OCI-LY3 (cell line): ENCODE data around the gene HTRA1.

ENCODE experiments used
- H2AFZ ChIP-seq: fragments of 200-600, 300-600 bp; shearing (Covaris generic); 2 replicates; pipeline ENCODE4 v1.6.0; 2014; ENCODE audit warnings: antibody characterized with exemption, low read depth, low read length
- H3K27ac ChIP-seq: fragments of 200-600, 300-600 bp; sonication (generic); 2 replicates; pipeline ENCODE4 v1.5.1; 2014; ENCODE audit warnings: mild to moderate bottlenecking, low read length, moderate library complexity, mixed read lengths
- H3K27me3 ChIP-seq: fragments of 200-600, 300-600 bp; sonication (generic); 2 replicates; pipeline ENCODE4 v1.6.1; 2014; ENCODE audit warnings: low read depth, low read length, mixed read lengths
- H3K36me3 ChIP-seq: fragments of 200-600, 300-600 bp; sonication (generic); replicated peaks from 2 replicates; pipeline ENCODE3; 2014; ENCODE audit warnings: low read depth, low read length, mixed read lengths
- H3K4me1 ChIP-seq: fragments of 300-600, 200-600 bp; sonication (generic); 2 replicates; pipeline ENCODE4 v1.6.1; 2014; ENCODE audit warnings: low read length, mixed read lengths
- H3K4me2 ChIP-seq: fragments of 200-600, 300-600 bp; sonication (generic); 2 replicates; pipeline ENCODE4 v1.6.1; 2014; ENCODE audit warnings: low read length, mixed read lengths
- H3K4me3 ChIP-seq: fragments of 300-600, 200-600 bp; sonication (generic); 2 replicates; pipeline ENCODE4 v1.5.1; 2014; ENCODE audit warnings: antibody characterized with exemption, mild to moderate bottlenecking, low read length, moderate library complexity
- H3K79me2 ChIP-seq: fragments of 300-600, 200-600 bp; shearing (Covaris generic); 2 replicates; pipeline ENCODE4 v1.6.1; 2014; ENCODE audit warnings: mild to moderate bottlenecking, low read length, mixed read lengths
- H3K9ac ChIP-seq: fragments of 300-600, 200-600 bp; shearing (Covaris generic); 2 replicates; pipeline ENCODE4 v1.6.0; 2014; ENCODE audit warnings: mild to moderate bottlenecking, low read length, moderate library complexity
- H3K9me3 ChIP-seq: fragments of 200-600, 300-600 bp; shearing (Covaris generic); 2 replicates; pipeline ENCODE4 v1.6.1; 2014; ENCODE audit warnings: low read length, mixed read lengths; ENCODE audit not compliant: insufficient read depth
- H4K20me1 ChIP-seq: fragments of 200-600, 300-600 bp; sonication (generic); 2 replicates; pipeline ENCODE4 v1.6.1; 2016; ENCODE audit warnings: low read length, mixed read lengths; ENCODE audit not compliant: insufficient read depth
- CTCF ChIP-seq: fragments of 200-600, 300-600 bp; sonication (generic); IDR thresholded peaks from 2 replicates; pipeline ENCODE4 v1.5.1; 2014; ENCODE audit warnings: antibody characterized with exemption, low read length, low read depth
- EZH2phosphoT487 ChIP-seq: fragments of 200-600 bp; shearing (Covaris generic); IDR thresholded peaks from 2 replicates; pipeline ENCODE4 v1.6.1; 2018; ENCODE audit warnings: antibody characterized with exemption, mixed run types, low read depth

Gene HTRA1

GRCh38 chr10:122435212-122435827, 26.0 kb upstream of the HTRA1 start:
- peaks cover 4% of the 10 kb centered on the region for H3K4me1 ChIP-seq
- peaks cover 4% of the 10 kb centered on the region; the same call in 1 of the 2 replicates for H3K27me3 ChIP-seq
- no peak overlapping the region for H3K4me3 ChIP-seq
- H3K79me2 ChIP-seq = no peaks in the 10 kb centered on the region
- H3K9me3 ChIP-seq = no peaks in the 10 kb centered on the region
- no peak overlapping the region for H3K27ac ChIP-seq
- no peak overlapping the region for H3K4me2 ChIP-seq
- H3K36me3 ChIP-seq = no peaks in the 10 kb centered on the region
- H3K9ac ChIP-seq = no peak overlapping the region
- H2AFZ ChIP-seq = no peak overlapping the region
- H4K20me1 ChIP-seq = no peaks in the 10 kb centered on the region
- TF ChIP-seq EZH2phosphoT487 (no peak), CTCF (peak; percentile 67)

GRCh38 chr10:122441961-122442360, 19.4 kb upstream of the HTRA1 start:
- no peak for TF ChIP-seq EZH2phosphoT487
- Histone ChIP-seq H3K27me3 (peaks cover 4% of the 10 kb centered on the region; the same call in 1 of the 2 replicates), H3K27ac (no peak overlapping the region), H3K4me3 (no peak overlapping the region), H3K9ac (no peak overlapping the region), H4K20me1 (no peaks in the 10 kb centered on the region), H3K79me2 (no peaks in the 10 kb centered on the region), H2AFZ (no peak overlapping the region), H3K4me1 (no peaks in the 10 kb centered on the region), H3K36me3 (no peaks in the 10 kb centered on the region), H3K9me3 (no peaks in the 10 kb centered on the region), H3K4me2 (no peak overlapping the region)

- H3K4me2 ChIP-seq = no peak overlapping the region
- no peak for TF ChIP-seq CTCF
- TF ChIP-seq EZH2phosphoT487 = no peak
- no peaks in the 10 kb centered on the region for H3K27me3 ChIP-seq
- H3K4me3 ChIP-seq = no peak overlapping the region
- no peaks in the 10 kb centered on the region for H4K20me1 ChIP-seq
- H2AFZ ChIP-seq = no peak overlapping the region
- no peaks in the 10 kb centered on the region for H3K4me1 ChIP-seq
- H3K27ac ChIP-seq = no peak overlapping the region
- no peaks in the 10 kb centered on the region for H3K9me3 ChIP-seq
- no peaks in the 10 kb centered on the region for H3K36me3 ChIP-seq
- no peak overlapping the region for H3K9ac ChIP-seq
- H3K79me2 ChIP-seq = no peaks in the 10 kb centered on the region
These were observed 15.9 kb upstream of the HTRA1 start for GRCh38 chr10:122445469-122445868.

GRCh38 chr10:122445904-122446303, 15.4 kb upstream of the HTRA1 start:
- Histone ChIP-seq H3K27ac (no peak overlapping the region), H3K4me3 (no peak overlapping the region), H2AFZ (no peak overlapping the region), H4K20me1 (no peaks in the 10 kb centered on the region), H3K9me3 (no peaks in the 10 kb centered on the region), H3K4me2 (no peak overlapping the region), H3K4me1 (no peaks in the 10 kb centered on the region), H3K36me3 (no peaks in the 10 kb centered on the region), H3K9ac (no peak overlapping the region), H3K79me2 (no peaks in the 10 kb centered on the region), H3K27me3 (no peaks in the 10 kb centered on the region)
- no peak for TF ChIP-seq CTCF
- no peak for TF ChIP-seq EZH2phosphoT487
